ENCODE data around the gene PSME1.
"Not testable (repeated sequence)": the region's sequence is repeated elsewhere in the genome, so short reads cannot be mapped to it uniquely, and the experiment has no call there.

DNA sequence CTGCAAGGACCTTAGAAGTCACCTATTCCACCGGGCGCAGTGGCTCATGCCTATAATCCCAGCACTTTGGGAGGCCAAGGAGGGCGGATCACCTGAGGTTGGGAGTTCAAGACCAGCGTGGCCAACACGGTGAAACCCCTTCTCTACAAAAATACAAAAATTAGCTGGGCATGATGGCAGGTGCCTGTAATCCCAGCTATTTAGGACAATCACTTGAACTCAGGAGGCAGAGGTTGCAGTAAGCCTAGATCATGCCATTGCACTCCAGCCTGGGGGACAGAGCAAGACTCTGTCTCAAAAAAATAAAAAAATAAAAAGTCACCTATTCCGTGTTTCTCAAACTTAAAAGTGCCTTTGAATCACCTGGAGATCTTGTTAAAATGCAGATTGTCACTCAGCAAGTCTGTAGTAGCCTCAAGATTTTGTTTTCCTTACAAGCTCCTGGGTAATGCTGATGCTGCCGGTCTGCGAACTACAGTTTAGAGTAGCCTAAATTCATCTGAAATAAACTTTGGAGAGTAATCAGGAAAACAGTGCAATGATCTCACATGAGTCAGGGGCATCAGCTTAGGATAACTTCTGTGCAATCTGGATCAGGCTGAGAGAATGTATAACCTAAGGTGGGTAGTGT lies 30.3 kb upstream of the PSME1 start:
- TF ChIP-seq, protein P1, sequence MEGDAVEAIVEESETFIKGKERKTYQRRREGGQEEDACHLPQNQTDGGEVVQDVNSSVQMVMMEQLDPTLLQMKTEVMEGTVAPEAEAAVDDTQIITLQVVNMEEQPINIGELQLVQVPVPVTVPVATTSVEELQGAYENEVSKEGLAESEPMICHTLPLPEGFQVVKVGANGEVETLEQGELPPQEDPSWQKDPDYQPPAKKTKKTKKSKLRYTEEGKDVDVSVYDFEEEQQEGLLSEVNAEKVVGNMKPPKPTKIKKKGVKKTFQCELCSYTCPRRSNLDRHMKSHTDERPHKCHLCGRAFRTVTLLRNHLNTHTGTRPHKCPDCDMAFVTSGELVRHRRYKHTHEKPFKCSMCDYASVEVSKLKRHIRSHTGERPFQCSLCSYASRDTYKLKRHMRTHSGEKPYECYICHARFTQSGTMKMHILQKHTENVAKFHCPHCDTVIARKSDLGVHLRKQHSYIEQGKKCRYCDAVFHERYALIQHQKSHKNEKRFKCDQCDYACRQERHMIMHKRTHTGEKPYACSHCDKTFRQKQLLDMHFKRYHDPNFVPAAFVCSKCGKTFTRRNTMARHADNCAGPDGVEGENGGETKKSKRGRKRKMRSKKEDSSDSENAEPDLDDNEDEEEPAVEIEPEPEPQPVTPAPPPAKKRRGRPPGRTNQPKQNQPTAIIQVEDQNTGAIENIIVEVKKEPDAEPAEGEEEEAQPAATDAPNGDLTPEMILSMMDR (IDR thresholded peaks at IDR 0.05) = not testable (repeated sequence)
- TF ChIP-seq POLR2A (IDR thresholded peaks at IDR 0.05) = not testable (repeated sequence)
